ENCODE results near the gene RMI2.

Gene RMI2

DNA sequence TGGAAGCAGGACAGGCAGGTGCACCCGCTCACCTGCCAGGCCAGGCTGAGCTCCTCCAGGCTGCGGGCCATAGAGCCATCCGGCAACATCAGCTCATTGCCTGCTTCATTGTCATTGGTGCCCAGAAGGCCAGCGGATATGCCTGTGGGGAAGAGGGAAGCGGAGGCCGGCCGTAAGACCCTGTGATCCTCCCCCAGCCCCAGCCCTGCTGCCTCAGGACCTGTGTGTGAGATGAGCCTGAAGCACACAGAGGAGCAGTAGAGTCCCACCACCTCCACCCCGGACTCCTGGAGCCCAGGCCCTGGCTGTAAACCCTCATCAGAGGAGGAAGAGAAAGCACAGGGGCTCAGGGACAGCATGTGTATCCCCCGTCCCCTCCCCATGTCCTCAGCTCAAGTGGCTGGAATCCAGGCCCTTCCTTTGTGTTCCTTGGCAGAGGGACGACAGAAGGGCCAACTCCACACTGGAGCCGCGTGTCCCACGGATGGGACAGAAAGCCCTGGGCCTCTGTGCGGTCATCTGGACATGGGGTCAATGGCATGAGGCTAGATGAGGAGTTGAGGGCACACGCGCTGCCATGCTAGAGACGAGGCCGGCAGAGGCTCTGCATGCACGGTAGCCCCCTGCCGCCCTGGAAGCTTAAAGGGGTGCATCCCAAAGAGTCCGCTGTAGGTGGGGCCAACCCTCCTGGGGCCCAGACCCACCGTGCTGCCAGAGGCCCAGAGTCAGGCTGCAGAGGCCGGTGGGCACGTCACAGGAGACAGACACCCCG is 39.1 kb downstream of the RMI2 start:
- DNase-seq (ENCODE audit: low read depth in 2 of 2): no peak

DNA sequence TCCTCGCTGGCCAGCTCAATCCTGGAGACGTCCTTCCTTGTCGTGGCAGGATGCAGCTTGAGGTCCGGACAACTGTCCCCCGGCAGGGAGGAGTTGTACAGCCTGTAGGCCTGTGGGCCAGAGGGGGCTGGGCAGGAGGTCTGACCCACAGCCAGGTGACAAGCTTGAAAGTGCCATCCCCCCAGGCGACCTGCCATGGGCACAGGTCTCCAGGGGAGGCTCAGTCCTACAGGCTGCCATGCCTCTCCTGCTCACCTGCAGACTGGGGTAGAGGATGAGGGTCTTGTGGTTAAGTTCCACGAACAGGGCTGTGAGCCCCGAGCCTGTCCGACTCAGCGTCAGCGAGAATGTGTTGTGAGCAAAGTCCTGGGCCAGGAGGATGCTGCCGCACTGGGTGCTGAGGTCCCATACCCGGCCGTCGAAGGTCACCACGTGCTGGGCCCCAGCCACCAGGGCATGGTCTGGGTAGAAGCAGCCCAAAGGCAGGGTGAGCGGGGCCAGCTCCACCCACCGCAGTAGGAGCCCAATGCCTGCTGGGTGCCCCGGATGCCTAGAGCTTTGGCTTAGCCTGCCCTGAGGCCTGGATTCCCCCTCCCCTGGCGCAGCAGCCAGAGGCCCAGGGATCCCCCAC is 39.8 kb downstream of the RMI2 start:
- DNase-seq (ENCODE audit: low read depth in 2 of 2): no peak

- DNase-seq (ENCODE audit: low read depth in 2 of 2): no peak
Observed at GRCh38 chr16:11386054-11386680, 40.9 kb downstream of the RMI2 start.

- no peak for DNase-seq (ENCODE audit: low read depth in 2 of 2)
Observed at GRCh38 chr16:11386791-11387546, 41.7 kb downstream of the RMI2 start.

DNA sequence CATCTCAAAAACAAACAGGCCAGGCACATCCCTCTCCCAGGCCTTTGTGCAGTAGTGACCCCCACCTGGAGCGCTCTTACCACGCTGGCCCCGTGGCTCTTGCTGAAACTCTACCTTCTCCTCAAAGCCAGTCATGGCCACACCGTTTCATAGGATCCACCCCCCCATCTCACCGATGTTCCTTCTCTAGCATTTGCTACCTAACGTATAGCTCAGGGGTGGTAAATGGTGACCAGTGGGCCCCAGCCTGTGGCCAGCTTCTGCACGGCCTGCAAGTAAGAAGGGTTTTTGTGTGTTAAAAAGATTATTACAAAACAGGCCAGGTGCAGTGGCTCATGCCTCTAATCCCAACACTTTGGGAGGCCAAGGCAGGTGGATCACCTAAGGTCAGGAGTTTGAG is 43.8 kb downstream of the RMI2 start:
- no peak for DNase-seq (ENCODE audit: low read depth in 2 of 2)

DNA sequence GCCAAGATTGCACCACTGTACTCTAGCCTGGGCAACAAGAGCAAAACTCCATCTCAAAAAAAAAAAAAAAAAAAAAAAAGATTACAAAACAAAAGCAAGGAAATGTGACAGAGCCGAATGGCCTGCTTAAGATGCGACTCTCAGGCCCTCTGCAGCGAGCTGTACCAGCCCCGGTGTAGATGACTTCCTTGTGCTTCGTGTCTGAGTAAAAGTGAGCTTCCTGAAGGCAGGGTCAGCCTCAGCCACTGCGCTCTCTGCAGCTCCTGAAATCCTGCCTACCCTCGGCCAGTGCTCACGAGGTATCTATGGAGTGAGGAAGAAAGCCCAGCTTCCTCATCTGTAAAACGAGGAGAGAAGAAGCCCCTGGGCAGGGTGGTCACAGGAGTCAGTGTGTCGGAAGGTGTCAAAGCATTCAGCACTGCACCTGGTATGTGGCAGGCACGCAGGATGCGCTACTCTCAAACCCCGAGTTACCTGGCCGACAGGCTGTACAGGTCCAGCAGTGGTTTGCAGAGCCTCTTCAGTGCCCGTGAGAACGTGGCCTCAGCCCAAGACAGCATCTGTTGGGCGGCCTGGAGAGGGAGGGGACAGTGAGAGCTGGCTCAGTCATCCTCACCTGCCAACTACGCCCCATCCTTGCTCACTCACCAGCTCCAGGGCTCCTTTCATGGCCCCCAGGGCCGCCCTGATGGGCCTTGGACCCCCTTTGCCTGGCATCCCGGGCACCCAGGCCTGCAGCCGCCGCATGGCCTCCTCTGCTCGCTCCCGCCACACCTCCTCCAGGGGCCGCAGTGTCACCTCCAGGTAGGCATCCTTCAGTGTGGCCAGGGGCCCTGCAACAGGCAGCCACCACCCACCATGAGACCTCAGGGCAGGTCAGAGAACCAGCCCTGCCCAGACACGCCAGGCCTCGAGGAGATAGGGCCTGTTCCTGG is 44.6 kb downstream of the RMI2 start:
- DNase-seq (ENCODE audit: low read depth in 2 of 2): no peak

DNA sequence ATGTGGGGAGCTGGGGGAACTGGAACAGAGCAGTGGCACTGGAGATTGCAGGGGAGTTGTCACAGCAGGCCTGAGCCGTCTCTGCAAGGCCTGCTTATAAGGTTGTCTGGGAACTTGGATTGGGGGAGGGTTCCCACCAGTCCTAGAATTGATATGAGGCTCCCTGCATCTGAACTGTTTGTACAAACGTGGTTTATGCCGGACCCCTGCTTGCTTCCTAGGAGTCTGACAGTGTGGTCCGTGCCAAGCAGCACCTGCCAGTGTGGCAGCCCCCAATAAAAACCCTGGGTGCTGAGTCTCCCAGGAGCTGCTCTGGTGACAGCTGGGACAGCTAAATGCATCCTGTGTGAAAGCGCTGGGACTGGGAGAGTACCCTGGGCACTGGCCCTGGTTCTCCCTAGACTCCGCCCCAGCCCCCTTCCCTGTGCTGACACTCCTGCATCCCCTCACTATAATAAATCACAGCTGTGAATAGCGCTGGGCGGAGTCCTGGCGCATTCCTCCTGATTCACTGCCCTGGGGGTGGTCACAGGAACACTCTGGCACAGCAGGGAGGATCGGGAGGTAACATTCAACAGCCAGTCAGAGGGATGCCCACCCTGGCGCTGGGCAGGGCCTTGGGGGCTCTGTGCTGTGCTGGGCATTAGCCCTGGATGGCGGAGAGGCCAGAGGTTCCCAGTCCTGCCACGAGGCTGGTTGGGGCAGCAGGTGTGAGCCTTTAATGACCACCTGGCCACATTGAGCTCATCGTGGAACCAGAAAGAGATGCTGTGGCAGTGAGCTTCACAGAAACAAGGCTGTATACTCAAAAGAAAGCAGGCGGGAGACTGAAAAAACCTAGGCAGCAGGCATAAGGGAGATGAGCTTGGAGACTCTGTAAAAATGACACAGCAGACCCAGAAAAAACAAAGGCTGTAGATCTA is 45.6 kb downstream of the RMI2 start:
- no peak for DNase-seq (ENCODE audit: low read depth in 2 of 2)

DNA sequence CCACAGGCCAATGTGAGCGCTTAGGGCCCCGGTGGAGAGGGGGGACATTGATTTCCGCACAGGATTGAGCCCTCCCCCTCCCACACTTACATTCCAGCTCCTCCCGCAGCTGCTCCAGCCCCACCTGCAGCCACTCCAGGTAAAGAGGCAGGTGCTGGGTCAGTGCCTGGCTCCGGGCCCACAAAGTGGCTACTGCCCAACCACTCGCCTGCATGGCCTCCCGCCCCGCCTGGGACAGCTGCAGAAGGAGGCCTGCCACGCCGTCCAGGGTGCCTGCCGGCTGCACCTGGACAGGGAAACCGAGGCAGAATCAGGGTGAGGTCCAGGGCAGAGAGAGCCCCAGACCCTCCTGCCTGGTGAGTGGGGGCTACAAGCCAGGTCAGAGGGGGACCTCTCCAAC is 46.3 kb downstream of the RMI2 start:
- no peak for DNase-seq (ENCODE audit: low read depth in 2 of 2)

GRCh38 chr16:11392041-11392581 is 46.9 kb downstream of the RMI2 start:
- no peak for DNase-seq (ENCODE audit: low read depth in 2 of 2)

- DNase-seq (ENCODE audit: low read depth in 2 of 2): no peak
Observed at GRCh38 chr16:11393366-11393765, 48.1 kb downstream of the RMI2 start.

- DNase-seq (ENCODE audit: low read depth in 2 of 2): no peak
Observed at GRCh38 chr16:11393861-11394592, 48.8 kb downstream of the RMI2 start.

DNA sequence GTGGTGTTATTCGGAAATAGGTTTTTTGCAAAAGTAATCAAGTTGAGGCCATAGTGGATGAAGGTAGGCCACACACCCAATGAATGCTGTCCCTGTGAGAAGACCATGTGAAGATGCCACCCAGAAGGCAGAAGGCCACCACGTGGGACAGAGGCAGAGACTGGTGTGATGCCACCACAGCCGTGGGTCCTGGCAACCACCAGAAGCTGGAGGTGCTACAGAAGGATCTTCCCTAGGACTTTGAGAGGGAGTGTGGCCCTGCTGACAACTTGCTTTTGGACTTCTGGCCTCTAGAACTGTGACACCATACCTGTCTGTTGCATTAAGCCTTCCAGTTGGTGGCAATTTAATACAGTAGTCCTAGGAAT is 49.3 kb downstream of the RMI2 start:
- no peak for DNase-seq (ENCODE audit: low read depth in 2 of 2)

GRCh38 chr16:11395008-11395948 is 50.0 kb downstream of the RMI2 start:
- no peak for DNase-seq (ENCODE audit: low read depth in 2 of 2)

- DNase-seq (ENCODE audit: low read depth in 2 of 2): no peak
Observed at GRCh38 chr16:11395949-11396240, 50.6 kb downstream of the RMI2 start.

DNA sequence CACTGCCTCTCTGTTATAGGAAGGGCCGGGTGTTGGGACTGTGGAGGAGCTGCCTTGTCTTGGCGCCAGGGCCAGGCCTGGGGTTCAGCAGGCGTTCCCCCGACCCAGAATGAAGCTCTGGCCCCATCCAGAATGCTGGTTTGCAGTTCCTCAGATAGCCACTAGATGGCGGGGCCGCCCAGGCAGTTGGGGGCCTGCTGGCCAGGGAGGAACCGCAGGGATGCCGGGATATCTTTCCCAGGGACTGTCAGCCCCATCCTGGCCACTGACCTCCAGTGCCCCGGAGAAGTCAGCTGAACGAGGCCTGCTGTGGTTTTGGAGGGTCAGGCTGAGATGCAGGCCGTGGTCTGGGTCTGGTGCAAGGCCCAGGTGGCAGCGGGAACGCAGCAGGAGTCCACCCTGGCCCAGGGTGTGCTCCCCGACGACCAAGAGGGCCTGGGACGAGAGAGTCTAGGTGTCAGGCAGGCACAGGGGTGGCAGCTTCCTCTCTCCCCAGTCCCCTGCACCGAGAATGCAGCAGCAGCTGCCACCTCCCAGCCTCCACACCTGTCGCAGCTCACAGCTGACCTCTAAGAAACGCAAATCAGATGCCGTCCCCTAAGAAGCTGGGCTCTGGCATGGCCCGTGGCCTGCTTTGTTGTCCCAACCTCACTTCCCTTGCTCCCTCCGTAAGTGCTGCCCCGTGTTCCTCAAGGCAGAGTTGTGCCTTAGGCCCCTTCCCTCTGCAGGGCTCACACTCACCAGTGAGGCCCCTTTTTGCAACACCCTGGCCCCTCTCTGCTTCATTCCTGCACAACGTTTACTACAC is 51.2 kb downstream of the RMI2 start:
- peak; percentile 27 to 58 for DNase-seq (ENCODE audit: low read depth in 2 of 2)

DNA sequence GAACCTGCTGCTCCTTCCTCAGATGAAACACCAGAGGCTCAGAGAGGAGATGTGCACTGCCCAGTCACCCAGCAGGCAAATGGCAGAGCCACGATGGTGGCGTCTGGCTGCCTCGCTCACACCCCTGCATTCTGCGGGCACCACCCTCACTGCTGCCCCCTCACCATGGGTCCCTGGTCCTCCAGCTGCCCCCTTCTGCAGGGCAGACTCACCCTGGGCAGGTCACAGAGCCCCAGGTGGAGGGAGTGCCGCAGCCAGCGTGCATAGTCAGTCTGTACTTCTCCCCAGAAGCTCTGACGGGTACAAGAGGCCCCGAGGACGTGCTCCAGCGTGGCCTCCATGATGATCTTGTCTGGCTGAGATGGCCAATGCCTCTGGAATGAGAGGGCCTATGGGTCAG is 52.9 kb downstream of the RMI2 start:
- DNase-seq (ENCODE audit: low read depth in 2 of 2): no peak

- DNase-seq (ENCODE audit: low read depth in 2 of 2): no peak
Observed at GRCh38 chr16:11398851-11399250, 53.6 kb downstream of the RMI2 start.
